BLaER1 (cell line): ENCODE results near the gene APBA2.

Source experiments
- H3K27ac ChIP-seq: shearing (Covaris generic); formaldehyde crosslinking; 2 replicates; pipeline ENCODE4 v1.8.1; 2022
- H3K27me3 ChIP-seq: shearing (Covaris generic); formaldehyde crosslinking; 2 replicates; pipeline ENCODE4 v1.8.1; 2022
- H3K36me3 ChIP-seq: shearing (Covaris generic); formaldehyde crosslinking; 2 replicates; pipeline ENCODE4 v1.8.1; 2022
- H3K4me1 ChIP-seq: shearing (Covaris generic); formaldehyde crosslinking; 2 replicates; pipeline ENCODE4 v1.8.1; 2022
- H3K4me2 ChIP-seq: shearing (Covaris generic); formaldehyde crosslinking; 2 replicates; pipeline ENCODE4 v1.8.1; 2022
- H3K4me3 ChIP-seq: shearing (Covaris generic); formaldehyde crosslinking; 2 replicates; pipeline ENCODE4 v1.8.1; 2022
- H3K9ac ChIP-seq: shearing (Covaris generic); formaldehyde crosslinking; 2 replicates; pipeline ENCODE4 v1.8.1; 2022
- H3K9me3 ChIP-seq: shearing (Covaris generic); formaldehyde crosslinking; 2 replicates; pipeline ENCODE4 v1.8.1; 2022
- H4K20me1 ChIP-seq: shearing (Covaris generic); formaldehyde crosslinking; 2 replicates; pipeline ENCODE4 v1.8.1; 2022
- Cebpa-rat ChIP-seq: shearing (Covaris generic); IDR thresholded peaks from 2 replicates; pipeline ENCODE4 v1.8.1; 2022

Gene APBA2

GRCh38 chr15:28943611-28944230, 57.9 kb downstream of the APBA2 start:
- TF ChIP-seq Cebpa-rat = no peak
- Histone ChIP-seq H3K27ac (no peak overlapping the region), H3K9ac (no peak overlapping the region), H3K36me3 (peaks cover 38% of the 10 kb centered on the region), H3K27me3 (0 out of 2 replicates have a peak, but pooled peaks cover 2% of the 10 kb centered on the region), H3K4me2 (no peak overlapping the region; the same call in 1 of the 2 replicates), H4K20me1 (peaks cover 16% of the 10 kb centered on the region), H3K4me3 (no peak overlapping the region), H3K9me3 (peaks cover 31% of the 10 kb centered on the region), H3K4me1 (peaks cover 76% of the 10 kb centered on the region)

GRCh38 chr15:28944286-28944685, 58.5 kb downstream of the APBA2 start:
- Histone ChIP-seq H3K27me3 (0 out of 2 replicates have a peak, but pooled peaks cover 2% of the 10 kb centered on the region), H3K36me3 (peaks cover 38% of the 10 kb centered on the region), H3K9ac (no peak overlapping the region), H3K27ac (no peak overlapping the region), H4K20me1 (peaks cover 20% of the 10 kb centered on the region), H3K4me2 (no peak overlapping the region), H3K4me3 (no peak overlapping the region), H3K9me3 (peaks cover 31% of the 10 kb centered on the region), H3K4me1 (peaks cover 77% of the 10 kb centered on the region)
- TF ChIP-seq Cebpa-rat = no peak

GRCh38 chr15:28944696-28945300, 59.0 kb downstream of the APBA2 start:
- H3K4me1 ChIP-seq = peaks cover 74% of the 10 kb centered on the region
- H3K27ac ChIP-seq = no peak overlapping the region
- H3K4me2 ChIP-seq = no peak overlapping the region
- peaks cover 38% of the 10 kb centered on the region for H3K36me3 ChIP-seq
- no peak overlapping the region for H3K4me3 ChIP-seq
- no peak overlapping the region for H3K9ac ChIP-seq
- H3K9me3 ChIP-seq = peaks cover 31% of the 10 kb centered on the region
- H3K27me3 ChIP-seq = 0 out of 2 replicates have a peak, but pooled peaks cover 2% of the 10 kb centered on the region
- peaks cover 20% of the 10 kb centered on the region for H4K20me1 ChIP-seq
- TF ChIP-seq Cebpa-rat = no peak

- H3K4me2 ChIP-seq = no peak overlapping the region
- no peak for TF ChIP-seq Cebpa-rat
- no peak overlapping the region for H3K27ac ChIP-seq
- no peak overlapping the region for H3K4me3 ChIP-seq
- peaks cover 20% of the 10 kb centered on the region for H4K20me1 ChIP-seq
- peaks cover 31% of the 10 kb centered on the region for H3K9me3 ChIP-seq
- 0 out of 2 replicates have a peak, but pooled peaks cover 2% of the 10 kb centered on the region for H3K27me3 ChIP-seq
- H3K36me3 ChIP-seq = peaks cover 38% of the 10 kb centered on the region
- no peak overlapping the region for H3K9ac ChIP-seq
- peaks cover 68% of the 10 kb centered on the region for H3K4me1 ChIP-seq
Measured at GRCh38 chr15:28945626-28946230, 60.0 kb downstream of the APBA2 start.

- Histone ChIP-seq H3K4me2 (no peak overlapping the region), H3K27ac (no peak overlapping the region), H3K36me3 (peaks cover 33% of the 10 kb centered on the region; the same call in 1 of the 2 replicates), H3K9me3 (peaks cover 30% of the 10 kb centered on the region), H3K4me1 (peaks cover 57% of the 10 kb centered on the region), H4K20me1 (peaks cover 20% of the 10 kb centered on the region), H3K9ac (no peak overlapping the region), H3K27me3 (0 out of 2 replicates have a peak, but pooled peaks cover 2% of the 10 kb centered on the region), H3K4me3 (no peak overlapping the region)
- no peak for TF ChIP-seq Cebpa-rat
Measured at GRCh38 chr15:28946803-28947202, 61.0 kb downstream of the APBA2 start.

GRCh38 chr15:28947221-28947674, 61.5 kb downstream of the APBA2 start:
- H3K4me2 ChIP-seq = peak overlapping the region; percentile 49; the same call in 1 of the 2 replicates
- H3K9ac ChIP-seq = no peak overlapping the region
- no peak overlapping the region for H3K27ac ChIP-seq
- 0 out of 2 replicates have a peak, but pooled peaks cover 2% of the 10 kb centered on the region for H3K27me3 ChIP-seq
- no peak for TF ChIP-seq Cebpa-rat
- H3K9me3 ChIP-seq = peaks cover 26% of the 10 kb centered on the region
- no peak overlapping the region for H3K4me3 ChIP-seq
- H3K4me1 ChIP-seq = peaks cover 52% of the 10 kb centered on the region
- peaks cover 33% of the 10 kb centered on the region; the same call in 1 of the 2 replicates for H3K36me3 ChIP-seq
- H4K20me1 ChIP-seq = peaks cover 20% of the 10 kb centered on the region

- no peak for TF ChIP-seq Cebpa-rat
- Histone ChIP-seq H4K20me1 (peaks cover 20% of the 10 kb centered on the region), H3K4me2 (peak overlapping the region; percentile 49)
Measured at GRCh38 chr15:28948036-28948435, 62.3 kb downstream of the APBA2 start.

DNA sequence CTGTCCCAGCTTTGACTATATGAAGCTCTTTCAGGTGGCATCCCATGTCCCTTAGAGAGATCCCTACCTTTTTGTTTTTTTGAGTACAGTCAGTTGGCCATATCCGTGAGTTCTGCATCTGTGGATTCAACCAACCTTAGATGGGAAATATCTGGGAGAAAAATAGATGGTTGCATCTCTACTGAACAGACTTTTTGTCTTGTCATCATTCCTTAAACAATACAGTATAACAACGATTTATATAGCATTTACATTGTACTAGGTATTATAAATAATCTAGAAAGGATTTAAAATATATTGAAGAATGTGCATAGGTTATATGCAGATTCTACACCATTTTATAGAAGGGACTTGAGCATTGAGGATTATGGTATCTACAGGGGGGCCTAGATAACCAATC, 65.1 kb downstream of the APBA2 start:
- Histone ChIP-seq H3K4me3 (no peak overlapping the region), H3K4me1 (peaks cover 51% of the 10 kb centered on the region)
- TF ChIP-seq Cebpa-rat = no peak

More at GRCh38 chr15:28948036-28948435, 62.3 kb downstream of the APBA2 start:
- H3K27ac ChIP-seq = no peak overlapping the region
- no peak overlapping the region for H3K9ac ChIP-seq
- H3K9me3 ChIP-seq = peaks cover 18% of the 10 kb centered on the region
- 0 out of 2 replicates have a peak, but pooled peaks cover 2% of the 10 kb centered on the region for H3K27me3 ChIP-seq
- peaks cover 44% of the 10 kb centered on the region for H3K4me1 ChIP-seq
- H3K36me3 ChIP-seq = peaks cover 26% of the 10 kb centered on the region; the same call in 1 of the 2 replicates
- H3K4me3 ChIP-seq = no peak overlapping the region

DNA sequence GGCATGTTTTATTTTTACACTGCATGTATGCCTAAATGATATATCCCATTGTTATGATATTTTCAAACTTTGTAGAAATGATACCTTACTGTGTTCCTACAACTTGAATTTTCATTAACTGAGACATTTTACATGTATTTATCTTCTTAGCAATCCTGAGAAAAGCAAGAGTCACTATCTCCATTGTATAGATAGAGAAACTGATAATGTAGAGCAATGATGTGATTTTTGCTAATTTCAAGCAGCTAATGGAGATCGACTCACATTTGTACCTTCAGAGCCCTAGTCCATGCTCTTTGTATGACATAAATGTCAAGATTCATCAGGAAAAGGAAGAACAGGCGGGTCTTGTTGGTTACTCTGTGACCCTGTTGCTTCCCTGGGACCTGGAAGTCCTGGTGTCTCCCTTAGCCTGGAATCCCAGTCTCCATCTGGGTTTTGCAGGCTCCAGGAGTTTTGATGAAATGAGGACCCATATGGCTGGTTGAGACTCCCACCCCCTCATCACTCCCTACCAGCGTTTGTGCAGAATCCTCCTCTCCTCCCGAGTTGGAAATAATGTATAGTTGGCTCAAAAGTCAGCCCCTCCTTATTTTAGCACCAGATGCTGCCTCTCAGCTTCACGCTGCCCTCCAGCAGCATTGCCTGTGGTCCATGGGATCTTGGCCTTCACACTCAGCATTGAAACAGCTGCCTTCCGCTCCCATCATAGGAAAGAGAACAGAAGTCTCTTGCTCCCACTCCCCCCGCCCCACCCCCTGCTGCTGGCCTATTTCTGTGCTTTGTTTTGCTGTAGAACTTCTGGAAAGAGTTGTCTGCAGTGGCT, 67.1 kb downstream of the APBA2 start:
- Histone ChIP-seq H4K20me1 (peaks cover 35% of the 10 kb centered on the region), H3K9ac (no peak overlapping the region)
- no peak for TF ChIP-seq Cebpa-rat

More for the DNA sequence above, 65.1 kb downstream of the APBA2 start:
- no peak overlapping the region for H3K9ac ChIP-seq
- peaks cover 4% of the 10 kb centered on the region; the same call in 1 of the 2 replicates for H3K36me3 ChIP-seq
- H3K27me3 ChIP-seq = 0 out of 2 replicates have a peak, but pooled peaks cover 2% of the 10 kb centered on the region
- H3K9me3 ChIP-seq = no peaks in the 10 kb centered on the region
- no peak overlapping the region for H3K27ac ChIP-seq
- no peak overlapping the region for H3K4me2 ChIP-seq
- peaks cover 38% of the 10 kb centered on the region for H4K20me1 ChIP-seq

More for the DNA sequence above, 67.1 kb downstream of the APBA2 start:
- no peak overlapping the region for H3K4me3 ChIP-seq
- H3K4me1 ChIP-seq = peaks cover 44% of the 10 kb centered on the region
- no peaks in the 10 kb centered on the region for H3K36me3 ChIP-seq
- H3K27ac ChIP-seq = no peak overlapping the region
- no peaks in the 10 kb centered on the region for H3K27me3 ChIP-seq
- H3K9me3 ChIP-seq = no peaks in the 10 kb centered on the region
- no peak overlapping the region for H3K4me2 ChIP-seq
